HG03175 (cell line): ENCODE results near the gene PRR5.

Experiments used
- ATAC-seq: cut with Tn5 transposase; IDR thresholded peaks from one replicate; pipeline ENCODE4 v1.9.1; 2021; ENCODE audit warnings: mild to moderate bottlenecking, moderate library complexity; ENCODE audit not compliant: unreplicated experiment

PRR5 gene

GRCh38 chr22:44782363-44782963 is 80.5 kb downstream of the PRR5 start:
- no peak for ATAC-seq

DNA sequence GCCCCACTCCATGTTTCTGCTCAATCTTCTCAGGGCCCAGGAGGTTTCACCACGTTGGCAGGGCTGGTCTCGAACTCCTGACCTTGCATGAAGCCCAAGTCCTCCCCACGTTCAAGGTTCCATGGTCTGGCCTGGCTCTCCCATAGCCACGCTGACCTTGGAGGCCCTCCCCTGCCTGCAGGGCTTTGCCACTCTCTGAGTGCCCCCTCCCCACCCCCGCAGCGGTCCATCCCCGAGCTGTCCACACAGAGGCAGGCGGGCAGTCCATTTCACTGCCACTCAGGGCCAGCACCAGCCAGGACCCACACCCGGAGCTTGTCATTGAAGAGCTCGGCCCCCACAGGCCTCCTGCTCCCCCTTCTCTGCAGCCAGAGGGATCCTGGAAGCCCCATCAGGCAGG is 81.1 kb downstream of the PRR5 start:
- ATAC-seq = no peak

DNA sequence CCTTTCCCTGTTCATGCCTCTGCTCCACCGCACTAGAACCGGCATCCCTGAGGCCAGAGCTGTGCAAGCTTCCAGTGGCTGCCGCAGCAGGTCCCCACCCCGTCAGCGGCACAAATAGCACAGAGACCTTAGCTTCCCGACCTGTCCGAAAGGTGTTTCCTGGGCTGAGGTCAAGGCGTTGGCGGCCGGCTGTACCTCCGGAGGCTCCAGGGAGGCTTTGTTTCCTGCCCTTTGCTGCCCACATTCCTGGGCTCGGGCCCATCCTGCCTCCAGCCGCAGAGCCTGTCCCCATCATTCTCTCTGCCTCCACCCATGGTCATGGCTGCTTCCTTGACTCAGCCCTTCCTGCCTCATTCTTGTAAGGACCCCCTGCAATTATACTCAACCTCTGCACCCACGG is 81.6 kb downstream of the PRR5 start:
- no peak for ATAC-seq

DNA sequence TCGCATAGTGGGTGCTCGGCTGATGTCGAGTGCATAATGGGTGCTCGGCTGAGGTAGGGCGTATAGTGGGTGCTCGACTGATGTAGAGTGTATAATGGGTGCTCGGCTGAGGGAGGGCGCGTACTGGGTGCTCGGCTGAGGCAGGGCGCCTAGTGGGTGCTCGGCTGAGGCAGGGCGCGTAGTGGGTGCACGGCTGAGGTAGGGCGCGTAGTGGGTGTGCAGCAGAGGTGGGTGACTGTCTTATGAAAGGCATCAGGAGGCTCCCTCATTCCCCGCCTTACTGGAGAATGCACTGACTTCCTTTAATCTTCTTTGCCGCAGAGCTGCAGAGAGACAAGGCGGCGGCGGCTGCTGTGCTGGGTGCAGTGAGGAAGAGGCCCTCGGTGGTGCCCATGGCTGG is 84.1 kb downstream of the PRR5 start:
- no peak for ATAC-seq

DNA sequence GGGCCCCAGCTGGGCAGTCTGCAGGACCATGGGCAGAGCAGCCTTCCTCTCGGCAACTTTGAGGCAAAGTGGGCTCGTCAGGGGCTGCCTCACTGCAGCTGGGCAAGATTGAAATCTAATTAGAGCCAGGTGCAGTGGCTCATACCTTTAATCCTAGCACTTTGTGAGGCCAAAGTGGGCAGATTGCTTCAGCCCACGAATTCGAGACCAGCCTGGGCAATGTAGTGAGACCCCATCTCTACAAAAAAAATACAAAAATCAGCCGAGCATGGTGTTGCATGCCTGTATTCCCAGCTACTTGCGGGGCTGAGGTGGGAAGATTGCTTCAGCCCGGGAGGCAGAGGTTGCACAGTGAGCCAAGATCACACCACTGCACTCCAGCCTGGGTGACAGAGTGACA is 84.6 kb downstream of the PRR5 start:
- ATAC-seq = no peak
